Left lung (tissue), 10 donors: ENCODE measurements around the gene C4B. TPM values are rescaled to one million over a fixed set of nuclear protein-coding genes. Genes with fewer than 3 reads are reported as not detected.
A peak's percentile ranks its signal among the peaks of the same experiment; 100 is the strongest.
"Not testable (repeated sequence)": the region's sequence is repeated elsewhere in the genome, so short reads cannot be mapped to it uniquely, and the experiment has no call there.

ENCODE experiments used
- ATAC-seq: fragments of 200-7000 bp; cut with Tn5 transposase; one replicate; pipeline ENCODE4 v1.9.1; 2020; ENCODE audit warnings: moderate library complexity
- DNase-seq, 4 donors: peaks; one replicate each; pipeline ENCODE4 v3.0.0-alpha.2; 2013 to 2020
- H3K27ac ChIP-seq, 2 donors: fragments of 200-600 bp; sonication (generic) in 1 of 2; one replicate each; pipeline versions ENCODE4 v1.5.0 to v1.8.0; 2020 to 2021
- H3K27me3 ChIP-seq, 2 donors: fragments of 200-600 bp; sonication (generic) in 1 of 2; one replicate each; pipeline versions ENCODE4 v1.5.0 to v1.8.0; 2020 to 2021
- H3K36me3 ChIP-seq, 2 donors: fragments of 200-600 bp; sonication (generic) in 1 of 2; one replicate each; pipeline versions ENCODE4 v1.5.0 to v1.8.0; 2020 to 2021
- H3K4me1 ChIP-seq, 2 donors: fragments of 200-600 bp; one replicate each; pipeline ENCODE4 v1.8.0; 2021
- H3K4me3 ChIP-seq, 2 donors: fragments of 200-600 bp; sonication (generic) in 1 of 2; one replicate each; pipeline versions ENCODE4 v1.5.0 to v1.8.0; 2020 to 2021; ENCODE audit warnings: mild to moderate bottlenecking in 1 of 2
- H3K9me3 ChIP-seq, 2 donors: fragments of 200-600 bp; sonication (generic) in 1 of 2; one replicate each; pipeline versions ENCODE4 v1.5.0 to v1.8.0; 2020 to 2021
- CTCF ChIP-seq, 2 donors: fragments of 200-600 bp; sonication (generic) in 1 of 2; IDR thresholded peaks; one replicate each; pipeline versions ENCODE4 v1.5.0 to v1.8.0; 2021; ENCODE audit warnings: antibody characterized with exemption in 2 of 2
- intact Hi-C, 2 donors: fragments of 100-400 bp; cut with DNase I; formaldehyde crosslinking; loops; one replicate each; pipeline versions ENCODE4 v1.11.2 to v1.14.2; 2022
- polyA plus RNA-seq, 6 donors: library from polyadenylated mRNA; unstranded; fragments of 120-200 nt; gene quantifications; one replicate each; pipeline ENCODE4 v1.2.1, GENCODE V29; 2013; ENCODE audit not compliant: insufficient read length in 6 of 6
- total RNA-seq, 2 donors: library from RNA; stranded (reverse); fragmentation: NEBNext Ultra II Directional; extraction: Animal tissue kit (Norgen Biotek cat#: 25700); gene quantifications; one replicate each; pipeline ENCODE4 v1.2.1, GENCODE V29; 2021
- donor health status: DM: no; HTN: yes; CAD: no.
- donor health status: DM: no; HTN: no; CAD: no.

Gene C4B
- total and polyA plus RNA-seq, 8 donors: 8.2 to 101 (median 13.3) TPM

GRCh38 chr6:31971279-31971992 is 43.2 kb upstream of the C4B start:
- Histone ChIP-seq H3K27ac (peak overlapping the region; percentile 95 to 98), H3K36me3 (peaks cover 0 to 41% of the 10 kb centered on the region in 2 donors), H3K4me3 (peak overlapping the region; percentile 80 to 85), H3K27me3 (no peaks in the 10 kb centered on the region), H3K4me1 (peaks cover 21 to 38% of the 10 kb centered on the region in 2 donors), H3K9me3 (no peaks in the 10 kb centered on the region)
- intact Hi-C loops: no loop called here
- ATAC-seq: no peak
- no peak for TF ChIP-seq CTCF (IDR thresholded peaks at IDR 0.05)
- DNase-seq: peak in 1 of 4 donors; percentile 65

- Histone ChIP-seq H3K4me3 (peak within 1 kb of the TSS; percentile 80 to 85), H3K36me3 (peaks cover 0 to 34% of the 10 kb centered on the region in 2 donors), H3K27ac (peak within 1 kb of the TSS; percentile 95 to 98), H3K9me3 (no peaks in the 10 kb centered on the region), H3K27me3 (no peaks in the 10 kb centered on the region), H3K4me1 (peaks cover 21 to 38% of the 10 kb centered on the region in 2 donors)
- no peak for TF ChIP-seq CTCF (IDR thresholded peaks at IDR 0.05)
- intact Hi-C loops: no loop called here
- ATAC-seq: peak; percentile 92
- peak; percentile 96 to 99 (median 98) for DNase-seq
These were observed 42.4 kb upstream of the C4B start, which contains the start of gene DXO for GRCh38 chr6:31971993-31972708. TSS of gene DXO (minus strand) at chr6:31972138. CDS start at chr6:31971675, 463 bp downstream.

GRCh38 chr6:31972709-31973350 is 41.8 kb upstream of the C4B start:
- DNase-seq (no peak), ATAC-seq (peak; percentile 24)
- peak overlapping the region; percentile 80 to 85 for H3K4me3 ChIP-seq
- H3K4me1 ChIP-seq: peaks cover 21 to 38% of the 10 kb centered on the region in 2 donors
- H3K27ac ChIP-seq: peak overlapping the region; percentile 95 to 98
- peaks cover 0 to 27% of the 10 kb centered on the region in 2 donors for H3K36me3 ChIP-seq
- no peak for TF ChIP-seq CTCF (IDR thresholded peaks at IDR 0.05)
- no peaks in the 10 kb centered on the region for H3K9me3 ChIP-seq
- intact Hi-C loops: no loop called here
- no peaks in the 10 kb centered on the region for H3K27me3 ChIP-seq

- ATAC-seq, intact Hi-C loops: not testable (repeated sequence)
- DNase-seq: peak in 1 of 4 donors; percentile 74
These were observed 38.5 kb upstream of the C4B start for GRCh38 chr6:31976065-31976464.

GRCh38 chr6:31977816-31978431 is 36.7 kb upstream of the C4B start:
- H3K4me1 ChIP-seq: peaks cover 8 to 11% of the 10 kb centered on the region in 2 donors
- DNase-seq (peak in 1 of 4 donors; percentile 10), ATAC-seq (no peak)
- H3K27me3 ChIP-seq: no peaks in the 10 kb centered on the region
- intact Hi-C loops: no loop called here
- no peak overlapping the region for H3K4me3 ChIP-seq
- no peaks in the 10 kb centered on the region for H3K9me3 ChIP-seq
- peaks cover 0 to 14% of the 10 kb centered on the region in 2 donors for H3K36me3 ChIP-seq
- no peak for TF ChIP-seq CTCF (IDR thresholded peaks at IDR 0.05)
- no peak overlapping the region for H3K27ac ChIP-seq

More at GRCh38 chr6:31976065-31976464, 38.5 kb upstream of the C4B start:
- Histone ChIP-seq H3K4me1 (peaks cover 14 to 21% of the 10 kb centered on the region in 2 donors), H3K36me3 (peaks cover 0 to 14% of the 10 kb centered on the region in 2 donors)
- H3K27ac ChIP-seq, H3K27me3 ChIP-seq, H3K4me3 ChIP-seq, H3K9me3 ChIP-seq: not testable (repeated sequence)
